Measurements from ENCODE around the gene FREY1. TPM values are rescaled to one million over a fixed set of nuclear protein-coding genes. Genes with fewer than 3 reads are reported as not detected.

Gene FREY1
- total RNA-seq, 6 experiments from 2014 or later, result 0.38 to 0.74 (median 0.68) TPM

- no peak for TF ChIP-seq CTCF (IDR thresholded peaks at IDR 0.05)
- Mint-ChIP-seq H3K4me1 (ENCODE audit: low read depth) (no peaks in the 10 kb centered on the region), H3K27me3 (ENCODE audit: insufficient read depth) (no peaks in the 10 kb centered on the region; the same call in 1 of the 2 replicates), H3K27ac (no peak overlapping the region), H3K36me3 (ENCODE audit: low read depth) (peaks cover 24% of the 10 kb centered on the region), H3K9me3 (no peaks in the 10 kb centered on the region), H3K4me3 (no peak overlapping the region)
- no peak for DNase-seq
Measured at GRCh38 chr11:45942381-45942780, 35.3 kb upstream of the FREY1 start.

GRCh38 chr11:45941285-45941684 is 34.2 kb upstream of the FREY1 start:
- Mint-ChIP-seq H3K9me3 (no peaks in the 10 kb centered on the region), H3K4me1 (ENCODE audit: low read depth) (no peaks in the 10 kb centered on the region), H3K27me3 (ENCODE audit: insufficient read depth) (no peaks in the 10 kb centered on the region; the same call in 1 of the 2 replicates), H3K27ac (no peak overlapping the region), H3K4me3 (no peak overlapping the region), H3K36me3 (ENCODE audit: low read depth) (peaks cover 24% of the 10 kb centered on the region)
- TF ChIP-seq CTCF (IDR thresholded peaks at IDR 0.05), result no peak
- DNase-seq, result no peak

DNA sequence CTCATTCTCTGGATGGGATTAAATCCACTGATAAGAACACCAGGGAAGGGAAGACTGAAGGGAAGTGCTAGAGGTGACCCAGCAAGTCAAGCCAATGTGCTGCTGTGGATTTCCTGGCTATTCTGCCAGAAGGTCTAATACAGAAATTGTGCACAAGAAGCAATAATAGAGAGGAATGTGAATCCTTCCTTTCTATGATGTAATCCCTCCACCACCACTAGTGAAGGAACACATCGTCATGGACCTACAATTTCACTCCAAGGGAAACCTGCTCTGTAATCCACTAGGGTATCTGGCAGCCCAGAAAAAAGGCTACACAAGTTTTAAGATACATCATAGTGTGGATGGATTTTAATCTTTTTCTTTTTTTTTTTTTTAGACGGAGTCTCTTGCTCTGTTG is 32.8 kb upstream of the FREY1 start:
- H3K27me3 Mint-ChIP-seq (ENCODE audit: insufficient read depth), result no peaks in the 10 kb centered on the region; the same call in 1 of the 2 replicates
- H3K9me3 Mint-ChIP-seq, result no peaks in the 10 kb centered on the region
- no peak overlapping the region for H3K4me3 Mint-ChIP-seq
- H3K27ac Mint-ChIP-seq, result no peak overlapping the region
- no peaks in the 10 kb centered on the region for H3K4me1 Mint-ChIP-seq (ENCODE audit: low read depth)
- no peak for DNase-seq
- peaks cover 15% of the 10 kb centered on the region for H3K36me3 Mint-ChIP-seq (ENCODE audit: low read depth)
- no peak for TF ChIP-seq CTCF (IDR thresholded peaks at IDR 0.05)

GRCh38 chr11:45937916-45938315 is 30.8 kb upstream of the FREY1 start:
- H3K4me1 Mint-ChIP-seq (ENCODE audit: low read depth), result peaks cover 5% of the 10 kb centered on the region; the same call in 1 of the 2 replicates
- H3K27me3 Mint-ChIP-seq (ENCODE audit: insufficient read depth), result no peaks in the 10 kb centered on the region; the same call in 1 of the 2 replicates
- H3K27ac Mint-ChIP-seq, result no peak overlapping the region
- H3K9me3 Mint-ChIP-seq, result no peaks in the 10 kb centered on the region
- H3K4me3 Mint-ChIP-seq, result no peak overlapping the region
- peaks cover 17% of the 10 kb centered on the region; the same call in 1 of the 2 replicates for H3K36me3 Mint-ChIP-seq (ENCODE audit: low read depth)
- no peak for TF ChIP-seq CTCF (IDR thresholded peaks at IDR 0.05)
- DNase-seq, result no peak

- H3K27ac Mint-ChIP-seq, result no peak overlapping the region
- H3K4me1 Mint-ChIP-seq (ENCODE audit: low read depth), result peaks cover 6% of the 10 kb centered on the region; the same call in 1 of the 2 replicates
- no peak for DNase-seq
- no peaks in the 10 kb centered on the region for H3K9me3 Mint-ChIP-seq
- TF ChIP-seq CTCF (IDR thresholded peaks at IDR 0.05), result no peak
- no peak overlapping the region for H3K4me3 Mint-ChIP-seq
- H3K27me3 Mint-ChIP-seq (ENCODE audit: insufficient read depth), result no peaks in the 10 kb centered on the region; the same call in 1 of the 2 replicates
- H3K36me3 Mint-ChIP-seq (ENCODE audit: low read depth), result peaks cover 11% of the 10 kb centered on the region
Measured at GRCh38 chr11:45936511-45937054, 29.5 kb upstream of the FREY1 start.

Data from HFFc6 (cell line).